Measurements from ENCODE around the gene MARCHF6. TPM values are rescaled to one million over a fixed set of nuclear protein-coding genes. Genes with fewer than 3 reads are reported as not detected.
"Not testable (repeated sequence)": the region's sequence is repeated elsewhere in the genome, so short reads cannot be mapped to it uniquely, and the experiment has no call there.

The MARCHF6 gene
- total RNA-seq, 4 donors from 2014 or later, result 99.0 to 153 (median 120) TPM

GRCh38 chr5:10339058-10339811, 14.3 kb upstream of the MARCHF6 start:
- no peak for TF ChIP-seq CTCF (IDR thresholded peaks at IDR 0.05)
- no peak for DNase-seq (ENCODE audit: low spot score)
- no peak for ATAC-seq (ENCODE audit: low FRiP score)

DNA sequence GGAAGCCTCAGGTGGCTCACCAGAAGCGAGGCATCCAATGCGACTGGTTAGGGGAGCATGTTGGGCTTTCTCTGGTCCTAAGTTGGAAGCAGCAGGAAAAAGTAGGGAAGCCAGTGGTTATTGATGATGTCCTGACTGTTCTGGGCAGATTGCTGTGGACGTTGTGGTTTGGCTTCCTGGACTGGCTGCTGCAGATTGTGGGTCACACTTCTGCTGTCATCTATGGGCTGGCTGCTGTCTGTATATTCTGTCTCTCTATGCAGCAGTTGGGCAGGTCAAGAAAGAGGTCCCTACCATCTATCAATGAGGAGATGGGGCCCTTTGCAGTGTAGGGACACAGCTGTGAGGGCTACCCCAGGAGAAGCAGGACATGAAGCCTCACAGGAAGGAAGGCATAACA, 13.5 kb upstream of the MARCHF6 start:
- no peak for ATAC-seq (ENCODE audit: low FRiP score)
- no peak for DNase-seq (ENCODE audit: low spot score)
- no peak for TF ChIP-seq CTCF (IDR thresholded peaks at IDR 0.05)

GRCh38 chr5:10343486-10343885, 10.0 kb upstream of the MARCHF6 start:
- DNase-seq (ENCODE audit: low spot score) (no peak), ATAC-seq (ENCODE audit: low FRiP score) (peak; percentile 70)
- TF ChIP-seq CTCF (IDR thresholded peaks at IDR 0.05), result no peak

DNA sequence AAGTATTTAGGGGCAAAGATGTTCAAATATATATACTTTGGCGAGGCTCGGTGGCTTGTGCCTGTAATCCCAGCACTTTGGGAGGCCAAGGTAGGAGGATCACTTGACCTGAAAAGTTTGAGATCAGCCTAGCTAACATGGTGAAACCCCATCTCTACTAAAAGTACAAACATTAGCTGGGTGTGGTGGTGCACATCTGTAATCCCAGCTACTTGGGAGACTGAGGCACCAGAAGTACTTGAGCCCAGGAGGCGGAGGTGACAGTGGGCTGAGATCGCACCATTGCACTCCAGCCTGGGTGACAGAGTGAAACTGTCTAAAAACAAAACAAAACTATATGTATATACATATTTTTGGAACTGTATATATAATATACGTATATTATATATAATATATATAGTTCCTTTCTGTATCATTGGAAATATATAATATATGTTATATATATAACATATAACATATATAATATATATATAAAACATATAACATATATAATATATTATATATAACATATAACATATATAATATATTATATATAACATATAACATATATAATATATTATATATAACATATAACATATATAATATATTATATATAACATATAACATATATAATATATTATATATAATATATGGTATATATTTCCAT, 8.9 kb upstream of the MARCHF6 start:
- not testable (repeated sequence) for ATAC-seq (ENCODE audit: low FRiP score); DNase-seq (ENCODE audit: low spot score)

GRCh38 chr5:10348258-10348657, 5.2 kb upstream of the MARCHF6 start:
- ATAC-seq (ENCODE audit: low FRiP score) (no peak), DNase-seq (ENCODE audit: low spot score) (no peak)
- no peak for TF ChIP-seq CTCF (IDR thresholded peaks at IDR 0.05)

- DNase-seq (ENCODE audit: low spot score) (no peak), ATAC-seq (ENCODE audit: low FRiP score) (no peak)
- TF ChIP-seq CTCF (IDR thresholded peaks at IDR 0.05), result no peak
These were observed 2.1 kb upstream of the MARCHF6 start for GRCh38 chr5:10351199-10351905.

DNA sequence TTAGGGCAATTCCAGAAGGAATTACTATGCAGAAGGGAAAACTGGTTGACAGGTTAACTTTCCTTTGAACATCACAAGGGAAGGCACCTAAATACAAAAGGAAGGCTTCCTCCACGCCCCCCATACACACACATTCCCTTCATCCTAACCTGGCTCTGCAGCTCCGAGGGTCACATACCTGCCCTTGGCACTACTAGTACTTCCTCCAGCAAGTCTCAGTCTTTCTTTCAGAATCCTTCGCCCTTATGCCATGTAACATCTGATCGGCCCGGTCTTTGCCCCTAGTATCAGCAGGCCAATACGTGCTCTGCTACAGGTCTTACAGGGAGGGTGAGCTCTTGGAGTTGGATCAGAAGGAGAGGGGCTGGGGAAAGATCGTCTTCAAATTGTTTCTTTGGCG, 1.6 kb upstream of the MARCHF6 start:
- DNase-seq (ENCODE audit: low spot score), result no peak
- no peak for TF ChIP-seq CTCF (IDR thresholded peaks at IDR 0.05)
- ATAC-seq (ENCODE audit: low FRiP score), result no peak
